Lung (tissue), 12 donors: ENCODE results near the gene TOM1L2. TPM values are rescaled to one million over a fixed set of nuclear protein-coding genes. Genes with fewer than 3 reads are reported as not detected.

Source experiments
- ATAC-seq: fragments of 200-7000 bp; cut with Tn5 transposase; one replicate; pipeline ENCODE4 v1.9.1; 2020; ENCODE audit warnings: moderate number of reproducible peaks; ENCODE audit not compliant: insufficient read depth, low FRiP score
- DNase-seq, 3 donors: peaks; one replicate each; pipeline ENCODE4 v3.0.0-alpha.2; 2013 to 2017
- H3K27ac ChIP-seq, 2 donors: one replicate each; pipeline ENCODE4 v1.5.1; 2013; ENCODE audit warnings: mild to moderate bottlenecking in 2 of 2, moderate library complexity in 2 of 2, control low read depth in 1 of 2, inconsistent platforms in 1 of 2, low read depth in 1 of 2, low read length in 1 of 2
- H3K27me3 ChIP-seq, 3 donors: one replicate each; pipeline ENCODE4 v1.5.1; 2013; ENCODE audit warnings: low read length in 2 of 3; ENCODE audit not compliant: control insufficient read depth in 3 of 3, insufficient read depth in 3 of 3
- H3K36me3 ChIP-seq, 4 donors: one replicate each; pipeline ENCODE4 v1.5.1; 2013; ENCODE audit warnings: low read length in 4 of 4, mild to moderate bottlenecking in 1 of 4, moderate library complexity in 1 of 4; ENCODE audit not compliant: control insufficient read depth in 4 of 4, insufficient read depth in 4 of 4
- H3K4me1 ChIP-seq, 5 donors: one replicate each; pipeline ENCODE4 v1.5.1; 2013; ENCODE audit warnings: low read length in 5 of 5, mild to moderate bottlenecking in 2 of 5, moderate library complexity in 1 of 5; ENCODE audit not compliant: control insufficient read depth in 5 of 5, insufficient read depth in 5 of 5
- H3K4me3 ChIP-seq: one replicate; pipeline ENCODE4 v1.5.1; 2013; ENCODE audit warnings: mild to moderate bottlenecking, control low read depth, moderate library complexity
- H3K9ac ChIP-seq, 2 donors: one replicate each; pipeline ENCODE4 v1.5.1; 2013; ENCODE audit warnings: low read length in 2 of 2, control low read depth in 1 of 2; ENCODE audit not compliant: insufficient read depth in 1 of 2
- H3K9me3 ChIP-seq, 4 donors: one replicate each; pipeline ENCODE4 v1.5.1; 2013; ENCODE audit warnings: low read length in 3 of 4, mild to moderate bottlenecking in 1 of 4, moderate library complexity in 1 of 4; ENCODE audit not compliant: control insufficient read depth in 4 of 4, insufficient read depth in 3 of 4
- WGBS, 2 donors: extraction: QIAGEN DNeasy Blood & Tissue Kit; methylation state at CpG; one replicate each; pipeline ENCODE4 v1.1.7; 2013; 5-methylcytosine and 5-hydroxymethylcytosine counted together
- polyA plus RNA-seq, 2 donors: library from polyadenylated mRNA; stranded (reverse); fragments of 200-250 nt; gene quantifications; one replicate each; pipeline ENCODE4 v1.2.1, GENCODE V29; 2013
- total RNA-seq, 2 donors: library from RNA; depleted of rRNA in 1 of 2; stranded (reverse); fragments of >200 nt in 1 of 2; gene quantifications; one replicate each; pipeline ENCODE4 v1.2.1, GENCODE V29; 2014 to 2021
- TF ChIP-seq, protein P1 (sequence below): IDR thresholded peaks from 2 replicates; pipeline ENCODE4 v1.5.1; 2012; ENCODE audit warnings: mild to moderate bottlenecking; ENCODE audit errors: control extremely low read depth, extremely low read depth
- donor health status: control.
- donor health status: control.
- donor health status: Bipolar disorder and iron deficiency.
- donor health status: healthy.
- donor health status: DM: yes; HTN: yes; CAD: no.

TOM1L2 gene
- total and polyA plus RNA-seq, 4 donors: 21.5 to 56.5 (median 35.8) TPM

DNA sequence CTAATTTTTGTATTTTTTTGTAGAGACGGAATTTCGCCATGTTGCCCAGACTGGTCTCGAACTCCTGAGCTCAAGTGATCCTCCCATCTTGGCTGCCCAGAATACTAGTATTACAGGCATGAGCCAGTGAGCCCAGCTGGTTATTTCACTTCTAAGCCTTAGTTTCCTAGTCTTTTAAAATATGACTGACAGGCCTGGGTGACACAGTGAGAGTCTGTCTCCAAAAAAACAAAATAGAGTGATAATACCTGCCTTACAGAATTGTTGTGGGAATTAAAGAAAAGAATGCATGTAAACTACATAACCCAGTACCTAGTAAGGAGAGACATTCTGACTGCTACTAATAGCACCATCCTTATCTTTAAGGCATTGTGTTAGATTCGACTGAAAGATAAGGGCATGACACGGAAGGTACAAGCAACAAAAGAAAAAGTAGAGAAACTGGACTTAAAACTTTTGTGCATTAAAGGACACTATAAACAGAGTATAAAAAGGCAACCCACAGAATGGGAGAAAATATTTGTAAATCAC, 11.6 kb downstream of the TOM1L2 start:
- DNase-seq (no peak), ATAC-seq (no peak)
- Histone ChIP-seq H3K4me3 (no peak overlapping the region), H3K27ac (peak overlapping the region in 1 of 2 donors; percentile 60), H3K27me3 (no peaks in the 10 kb centered on the region), H3K9me3 (no peaks in the 10 kb centered on the region), H3K4me1 (peaks cover 12 to 31% (median 24%) of the 10 kb centered on the region in 5 donors), H3K9ac (no peak overlapping the region), H3K36me3 (no peaks in the 10 kb centered on the region)
- TF ChIP-seq, protein P1, sequence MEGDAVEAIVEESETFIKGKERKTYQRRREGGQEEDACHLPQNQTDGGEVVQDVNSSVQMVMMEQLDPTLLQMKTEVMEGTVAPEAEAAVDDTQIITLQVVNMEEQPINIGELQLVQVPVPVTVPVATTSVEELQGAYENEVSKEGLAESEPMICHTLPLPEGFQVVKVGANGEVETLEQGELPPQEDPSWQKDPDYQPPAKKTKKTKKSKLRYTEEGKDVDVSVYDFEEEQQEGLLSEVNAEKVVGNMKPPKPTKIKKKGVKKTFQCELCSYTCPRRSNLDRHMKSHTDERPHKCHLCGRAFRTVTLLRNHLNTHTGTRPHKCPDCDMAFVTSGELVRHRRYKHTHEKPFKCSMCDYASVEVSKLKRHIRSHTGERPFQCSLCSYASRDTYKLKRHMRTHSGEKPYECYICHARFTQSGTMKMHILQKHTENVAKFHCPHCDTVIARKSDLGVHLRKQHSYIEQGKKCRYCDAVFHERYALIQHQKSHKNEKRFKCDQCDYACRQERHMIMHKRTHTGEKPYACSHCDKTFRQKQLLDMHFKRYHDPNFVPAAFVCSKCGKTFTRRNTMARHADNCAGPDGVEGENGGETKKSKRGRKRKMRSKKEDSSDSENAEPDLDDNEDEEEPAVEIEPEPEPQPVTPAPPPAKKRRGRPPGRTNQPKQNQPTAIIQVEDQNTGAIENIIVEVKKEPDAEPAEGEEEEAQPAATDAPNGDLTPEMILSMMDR: no peak
- 76 to 85% methylated on average over 5 of the region's 5 CpGs for WGBS, 2 donors

DNA sequence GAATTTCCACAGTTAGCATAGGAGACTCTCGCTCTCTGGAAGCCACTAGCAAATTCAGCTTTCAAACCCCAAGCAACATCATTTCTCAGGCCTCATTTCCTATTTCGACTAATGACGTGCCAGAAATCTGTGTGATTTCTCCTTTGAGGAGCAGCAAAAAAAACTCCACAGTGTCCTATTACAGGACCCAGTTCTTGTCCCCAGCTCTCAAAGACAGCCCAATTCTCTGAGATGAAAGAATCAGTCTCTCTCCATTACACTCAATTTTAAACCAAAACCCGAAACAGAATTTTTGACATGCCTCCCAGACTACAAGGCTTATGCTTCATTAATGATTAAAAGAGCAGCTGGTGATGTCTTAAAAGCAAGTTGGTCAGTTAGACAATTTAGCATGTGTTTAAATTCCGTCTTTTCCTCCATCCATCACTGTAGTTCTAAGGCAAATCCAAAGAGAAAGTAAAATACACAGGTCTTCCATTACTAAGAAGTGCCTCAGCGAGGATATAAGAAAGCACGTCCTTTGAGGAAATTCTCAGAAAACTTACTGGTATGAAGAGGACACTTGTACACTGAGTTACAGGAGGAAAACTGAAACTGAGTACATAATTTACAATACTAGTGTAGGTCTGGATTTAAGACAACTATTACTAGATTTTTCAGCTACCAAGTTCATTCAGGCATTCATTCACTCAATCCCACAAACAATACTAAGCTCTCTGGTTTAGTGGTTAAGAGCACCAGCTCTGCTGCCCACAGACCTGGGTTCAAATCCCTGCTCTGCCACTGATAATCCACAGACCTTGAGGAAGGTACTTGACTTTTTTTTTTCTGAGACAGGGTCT, 12.5 kb downstream of the TOM1L2 start:
- 22 to 47% methylated on average over 7 of the region's 7 CpGs for WGBS, 2 donors
- peak overlapping the region; percentile 77 to 89 for H3K27ac ChIP-seq

DNA sequence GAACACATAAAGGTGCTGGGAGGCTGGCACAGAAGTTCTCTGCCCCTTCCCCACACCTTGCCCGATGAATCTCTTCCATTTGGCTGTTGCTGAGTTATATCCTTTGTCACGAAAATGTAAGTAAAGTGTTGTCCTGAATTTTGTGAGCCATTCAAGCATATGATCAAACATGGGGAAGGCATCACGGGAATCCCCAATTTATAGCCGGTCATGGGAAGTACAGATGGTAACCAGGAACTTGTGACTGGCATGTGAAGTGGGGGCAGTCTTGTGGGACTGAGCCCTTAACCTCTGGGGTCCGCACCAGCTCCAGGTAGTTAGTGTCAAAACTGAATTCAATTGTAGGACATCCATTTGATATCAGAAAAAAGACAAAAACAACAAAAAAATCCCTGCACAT, 13.2 kb downstream of the TOM1L2 start:
- Histone ChIP-seq H3K4me3 (no peak overlapping the region), H3K36me3 (no peaks in the 10 kb centered on the region), H3K4me1 (peaks cover 13 to 27% (median 24%) of the 10 kb centered on the region in 5 donors), H3K9ac (peak overlapping the region in 1 of 2 donors; percentile 73), H3K27me3 (no peaks in the 10 kb centered on the region), H3K27ac (peak overlapping the region; percentile 77 to 89), H3K9me3 (no peaks in the 10 kb centered on the region)
- TF ChIP-seq, protein P1: no peak
- no peak for DNase-seq
- WGBS, 2 donors: 74 to 85% methylated on average over 5 of the region's 5 CpGs
- ATAC-seq: no peak

More for the DNA sequence above, 12.5 kb downstream of the TOM1L2 start:
- H3K4me3 ChIP-seq: no peak overlapping the region
- peak; percentile 19 for ATAC-seq
- TF ChIP-seq, protein P1: no peak
- H3K4me1 ChIP-seq: peaks cover 13 to 28% (median 24%) of the 10 kb centered on the region in 5 donors
- H3K27me3 ChIP-seq: no peaks in the 10 kb centered on the region
- DNase-seq: peak; percentile 48 to 89 (median 89)
- no peaks in the 10 kb centered on the region for H3K9me3 ChIP-seq
- no peaks in the 10 kb centered on the region for H3K36me3 ChIP-seq
- peak overlapping the region in 1 of 2 donors; percentile 73 for H3K9ac ChIP-seq
